CD4-positive, alpha-beta T cell treated with Interleukin-2 at 100 ng/mL for 4 hours (primary cell): ENCODE measurements around the gene SIGMAR1.
"Not testable (repeated sequence)": the region's sequence is repeated elsewhere in the genome, so short reads cannot be mapped to it uniquely, and the experiment has no call there.

ENCODE experiments used
- DNase-seq: peaks from one replicate; pipeline ENCODE4 v3.0.0-alpha.2; 2020; ENCODE audit warnings: low spot score

SIGMAR1 gene

GRCh38 chr9:34654323-34655051 is 16.9 kb upstream of the SIGMAR1 start:
- no peak for DNase-seq

DNA sequence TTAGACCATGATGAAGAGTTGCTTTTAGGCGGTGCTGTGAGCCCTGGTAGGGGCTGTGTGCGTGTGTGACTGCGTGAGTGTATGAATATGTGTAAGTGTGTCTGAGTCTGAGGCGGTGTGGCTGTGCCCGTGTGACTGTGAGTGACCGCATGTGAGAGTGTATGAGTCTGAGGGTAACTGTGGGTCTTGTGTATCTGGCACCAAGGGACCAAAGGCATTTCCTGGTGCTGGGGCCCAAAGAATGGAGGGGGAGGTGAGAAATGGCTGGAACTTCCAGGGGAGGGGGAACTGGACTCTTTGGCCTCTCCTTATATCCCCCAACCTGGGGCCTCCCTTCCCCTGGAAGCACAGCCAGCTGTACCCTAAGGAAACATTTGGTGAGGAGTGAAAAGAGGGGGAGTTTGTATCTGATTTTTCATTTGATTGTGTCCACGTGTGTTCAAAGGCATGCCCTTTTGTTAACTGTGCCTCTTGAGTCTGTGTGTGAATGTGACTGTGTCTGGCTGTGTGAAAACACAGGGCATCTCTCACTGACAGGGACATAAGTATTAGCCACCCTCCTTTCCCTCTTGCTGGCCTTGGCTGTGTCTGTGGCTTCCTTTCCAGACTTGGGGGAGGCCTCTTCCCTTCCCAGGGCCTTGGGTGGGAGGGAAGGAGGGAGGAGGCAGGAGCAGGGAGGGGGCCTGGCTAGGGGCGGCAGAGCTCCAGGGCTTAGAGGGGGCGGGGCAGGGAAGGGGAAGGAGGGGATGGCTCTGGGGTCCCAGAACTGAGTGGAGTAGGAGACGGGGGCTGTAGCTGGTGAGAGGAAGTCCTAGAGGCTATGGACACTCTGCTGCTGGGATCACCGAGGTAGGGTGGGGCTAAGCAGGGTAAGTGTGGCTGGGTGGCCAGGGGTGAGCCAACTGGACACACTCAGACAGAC is 15.8 kb upstream of the SIGMAR1 start:
- no peak for DNase-seq

DNA sequence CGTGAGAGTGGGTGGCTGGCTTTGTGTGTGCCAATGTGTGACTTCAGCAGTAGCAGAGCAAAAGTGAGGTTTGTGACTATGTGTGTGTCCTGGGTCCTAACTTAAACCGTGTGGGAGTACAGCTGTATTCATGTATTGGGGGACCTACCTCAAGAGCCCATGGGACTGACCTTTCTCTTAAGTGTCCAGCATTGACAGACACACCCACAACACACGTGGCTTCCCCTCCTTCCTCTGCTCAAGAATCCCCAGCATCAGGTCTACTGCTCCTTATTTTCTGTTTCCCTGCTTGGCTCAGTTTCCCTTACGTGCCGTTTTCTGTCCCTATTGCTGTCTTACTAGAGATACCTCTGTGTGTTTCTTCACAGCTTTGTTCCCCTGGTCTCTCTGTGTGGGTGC is 15.0 kb upstream of the SIGMAR1 start:
- DNase-seq: no peak

DNA sequence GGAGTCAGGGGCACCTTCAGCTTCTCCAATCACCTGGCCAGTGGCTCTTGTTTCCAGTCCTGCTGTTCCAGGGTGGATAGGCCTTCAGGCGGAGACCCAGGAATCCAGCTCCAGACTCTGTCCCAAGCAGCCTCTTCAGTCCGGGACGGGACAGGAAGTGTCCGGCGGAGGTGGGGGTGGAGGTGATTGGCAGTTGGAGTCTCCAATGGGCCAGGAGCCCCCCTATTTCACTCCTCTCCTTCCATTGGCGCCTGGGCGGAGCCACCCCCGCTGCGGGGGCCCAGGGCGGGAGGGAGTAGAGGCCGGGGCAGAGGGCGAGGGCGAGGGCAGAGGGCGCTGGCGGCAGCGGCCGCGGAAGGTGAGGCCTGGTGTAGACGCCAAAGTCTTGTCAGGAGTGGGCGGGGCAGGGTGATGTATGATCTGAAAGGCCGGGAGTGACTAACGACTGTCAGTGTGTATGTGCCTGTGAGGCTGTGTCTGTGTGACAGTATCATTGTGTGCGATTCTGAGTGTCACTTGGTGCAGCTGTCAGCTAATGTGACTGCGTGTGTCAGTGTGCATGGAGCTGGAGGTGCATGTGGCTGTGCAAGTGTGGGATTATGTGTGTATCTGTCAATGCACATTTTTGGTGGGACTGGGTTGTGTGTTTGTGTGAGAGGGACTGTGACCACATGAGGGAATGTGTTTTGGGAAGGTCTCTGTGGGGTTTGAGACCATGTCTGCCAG is 14.5 kb upstream of the SIGMAR1 start, which contains the start of gene IL11RA:
TSS of gene IL11RA (plus strand) at position 310 of the 726 bp plus-strand sequence. CDS start 3,033 bp downstream, outside the sequence.
- peak; percentile 71 for DNase-seq

DNA sequence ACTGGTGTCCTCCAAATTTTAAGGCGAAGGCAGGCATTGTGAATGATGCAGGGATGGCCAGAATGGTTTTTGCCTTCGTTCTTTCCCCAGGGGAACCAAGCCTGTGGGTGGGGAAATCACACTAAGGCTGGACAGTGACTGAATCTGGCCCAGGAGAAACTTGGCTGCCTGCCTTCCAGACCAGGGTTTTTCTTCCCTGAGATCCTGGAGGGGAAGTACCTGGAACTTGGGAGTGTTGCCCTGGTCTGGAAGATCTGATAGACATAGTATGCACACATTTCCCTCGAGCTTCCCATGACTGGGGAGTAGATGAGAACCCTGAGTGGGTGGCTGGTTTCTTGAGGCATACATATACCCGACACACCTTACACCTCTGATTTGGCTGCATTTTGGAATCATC is 13.7 kb upstream of the SIGMAR1 start:
- no peak for DNase-seq

- no peak for DNase-seq
These were observed 13.2 kb upstream of the SIGMAR1 start for GRCh38 chr9:34650816-34651215.

DNA sequence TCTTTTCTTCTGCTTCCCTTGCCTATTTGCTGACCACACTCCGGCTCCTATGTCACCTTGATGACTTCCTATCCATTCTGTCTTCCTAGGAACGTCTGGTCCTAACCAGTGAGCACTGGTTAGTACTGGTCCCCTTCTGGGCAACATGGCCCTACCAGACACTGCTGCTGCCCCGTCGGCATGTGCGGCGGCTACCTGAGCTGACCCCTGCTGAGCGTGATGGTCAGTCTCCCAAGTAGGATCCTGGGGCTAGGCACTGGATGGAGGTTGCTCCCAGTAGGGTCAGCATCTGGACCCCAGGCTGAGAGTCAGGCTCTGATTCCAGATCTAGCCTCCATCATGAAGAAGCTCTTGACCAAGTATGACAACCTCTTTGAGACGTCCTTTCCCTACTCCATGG is 11.1 kb upstream of the SIGMAR1 start:
- no peak for DNase-seq

- peak; percentile 15 for DNase-seq
These were observed 10.1 kb upstream of the SIGMAR1 start for GRCh38 chr9:34647651-34648050.

GRCh38 chr9:34647084-34647403 is 9.5 kb upstream of the SIGMAR1 start:
- DNase-seq: no peak

- DNase-seq: peak; percentile 97
These were observed 8.9 kb upstream of the SIGMAR1 start, which contains the start of gene GALT for GRCh38 chr9:34646211-34647083. GALT (plus strand) TSS chr9:34646675; CDS start chr9:34646705, 30 bp downstream.

GRCh38 chr9:34644766-34645314 is 7.3 kb upstream of the SIGMAR1 start:
- no peak for DNase-seq

GRCh38 chr9:34642679-34643078 is 5.1 kb upstream of the SIGMAR1 start:
- DNase-seq: no peak

DNA sequence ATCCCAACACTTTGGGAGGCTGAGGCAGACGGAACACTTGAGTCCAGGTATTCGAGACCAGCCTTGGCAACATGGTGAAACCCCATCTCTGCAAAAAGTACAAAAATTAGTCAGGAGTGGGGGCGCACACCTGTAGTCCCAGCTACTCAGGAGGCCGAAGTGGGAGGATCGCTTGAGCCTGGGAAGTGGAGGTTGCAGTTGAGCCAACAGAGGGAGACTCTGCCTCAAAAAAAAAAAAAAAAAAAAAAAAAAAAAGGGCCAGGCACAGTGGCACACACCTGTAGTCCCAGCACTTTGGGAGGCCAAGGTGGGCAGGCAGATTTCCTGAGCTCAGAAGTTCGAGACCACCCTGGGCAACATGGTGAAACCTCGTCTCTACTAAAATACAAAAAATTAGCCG is 1.7 kb upstream of the SIGMAR1 start:
- DNase-seq: not testable (repeated sequence)

DNA sequence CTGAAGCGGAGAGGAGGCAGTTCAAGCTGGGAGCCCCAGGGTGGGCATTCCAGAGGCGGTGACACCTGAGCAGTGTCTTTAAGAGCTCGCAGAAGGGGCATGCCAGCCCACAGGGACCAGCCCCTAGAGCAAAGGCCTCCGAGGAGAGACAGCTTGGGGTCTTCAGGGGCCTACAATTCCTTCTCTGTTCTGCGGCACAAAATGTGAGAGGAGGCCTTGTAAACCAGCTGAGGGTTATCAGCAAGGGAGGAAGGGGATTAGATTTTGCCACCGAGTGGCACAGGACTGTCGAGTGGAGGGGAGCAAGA is 505 bp upstream of the SIGMAR1 start:
- no peak for DNase-seq

DNA sequence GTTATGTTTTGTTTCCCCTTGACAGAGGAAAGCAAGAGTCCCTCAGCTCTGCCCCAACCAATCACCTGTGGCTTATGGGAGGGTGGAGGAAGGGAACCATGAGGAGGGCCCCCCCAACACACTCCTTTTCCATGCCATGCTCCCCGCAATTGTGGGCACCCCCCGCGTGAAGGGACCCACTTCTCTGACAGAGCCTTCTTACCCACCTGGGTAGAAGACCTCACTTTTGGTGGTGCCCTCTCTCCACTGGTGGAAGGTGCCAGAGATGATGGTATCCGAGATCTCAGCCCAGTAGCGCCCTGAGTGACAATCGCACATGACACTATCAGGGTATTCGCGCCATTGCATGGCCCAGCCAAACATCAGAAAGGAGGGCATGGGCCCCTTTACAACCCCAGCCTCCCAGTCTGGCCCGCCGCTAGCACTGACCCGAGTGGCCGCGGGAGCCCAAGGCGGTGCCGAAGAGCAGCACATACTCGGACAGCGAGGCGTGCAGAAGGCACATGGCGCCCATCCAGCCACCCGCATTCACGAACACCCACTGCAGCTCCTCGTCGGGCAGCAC is 714 bp downstream of the SIGMAR1 start:
- DNase-seq: no peak

DNA sequence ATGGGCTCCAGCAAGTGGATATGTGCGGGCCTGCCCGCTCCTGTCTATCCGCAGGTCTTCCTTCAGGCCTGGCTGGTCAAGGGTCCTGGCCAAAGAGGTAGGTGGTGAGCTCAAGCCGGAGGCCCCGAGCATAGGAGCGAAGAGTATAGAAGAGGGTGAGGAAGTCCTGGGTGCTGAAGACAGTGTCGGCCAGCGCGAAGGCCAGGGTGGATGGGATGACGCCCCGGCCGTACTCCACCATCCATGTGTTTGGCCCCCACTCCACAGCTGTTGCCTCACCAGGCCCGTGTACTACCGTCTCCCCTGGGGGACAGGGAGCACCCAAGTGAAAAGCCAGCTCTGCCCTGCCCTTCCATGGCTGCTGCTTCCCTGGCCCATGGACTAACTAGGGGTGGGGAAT is 2.0 kb downstream of the SIGMAR1 start:
- DNase-seq: no peak

GRCh38 chr9:34634551-34635248 is 2.9 kb downstream of the SIGMAR1 start:
- no peak for DNase-seq

GRCh38 chr9:34633851-34634550 is 3.6 kb downstream of the SIGMAR1 start:
- DNase-seq: peak; percentile 81

- DNase-seq: no peak
These were observed 4.4 kb downstream of the SIGMAR1 start for GRCh38 chr9:34633166-34633565.
